ENCODE data around the gene TRH.
"Not testable (repeated sequence)": the region's sequence is repeated elsewhere in the genome, so short reads cannot be mapped to it uniquely, and the experiment has no call there.

Gene TRH

GRCh38 chr3:129966876-129967275 lies 7.6 kb upstream of the TRH start:
- no peak for DNase-seq

DNA sequence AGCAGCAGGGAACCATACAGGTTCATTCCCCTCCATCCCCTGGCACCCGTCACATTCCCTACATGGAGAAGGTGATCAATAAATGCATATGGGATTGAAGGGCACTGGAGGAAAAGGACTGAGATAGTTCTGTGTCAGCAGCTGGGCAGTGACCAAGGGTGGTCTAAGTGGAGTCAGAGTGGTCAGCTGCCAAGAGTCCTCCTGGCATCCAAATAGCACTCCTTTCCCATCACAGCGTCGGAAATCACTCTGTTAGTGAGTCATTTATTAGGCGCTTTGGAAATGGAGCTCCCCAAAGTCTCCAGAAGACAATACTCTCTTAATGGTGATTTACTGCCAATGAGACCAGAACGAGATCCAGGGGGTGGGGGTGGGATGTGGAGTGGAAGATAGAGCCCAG lies 6.8 kb upstream of the TRH start:
- DNase-seq = no peak

DNA sequence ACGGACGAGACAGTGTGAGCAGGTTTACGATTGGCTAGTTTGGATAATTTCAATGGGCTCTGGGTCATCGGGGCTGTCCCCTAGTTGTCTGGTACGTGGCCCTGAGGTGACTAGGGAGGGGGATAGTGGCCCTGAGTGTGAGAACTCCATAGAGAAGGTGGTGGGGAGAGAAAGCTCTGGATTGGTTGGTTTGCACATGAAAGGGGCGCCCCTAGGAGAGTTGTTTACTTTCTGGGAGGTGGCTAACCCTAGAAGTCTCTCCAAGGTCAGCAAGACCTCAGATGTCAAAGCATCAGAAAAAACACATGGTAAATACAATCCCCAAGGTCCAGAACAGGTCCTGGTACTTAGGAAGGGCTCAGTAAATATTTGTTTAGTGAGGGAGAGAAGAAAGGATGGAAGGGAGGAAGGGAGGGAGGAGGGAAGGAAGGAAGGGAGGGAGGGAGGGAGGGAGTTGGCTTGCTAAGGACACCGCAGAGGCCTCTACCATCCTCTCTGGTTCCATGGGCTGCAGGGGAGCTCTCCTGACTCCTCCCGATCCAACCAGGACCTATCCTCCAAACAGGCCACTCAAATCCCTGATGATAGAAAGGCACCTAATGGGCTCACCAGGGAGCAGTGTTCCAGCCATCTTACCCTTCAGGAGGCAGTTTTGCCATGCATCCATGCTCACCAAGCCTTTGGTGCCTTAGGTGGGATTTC lies 3.0 kb upstream of the TRH start:
- no peak for DNase-seq

DNA sequence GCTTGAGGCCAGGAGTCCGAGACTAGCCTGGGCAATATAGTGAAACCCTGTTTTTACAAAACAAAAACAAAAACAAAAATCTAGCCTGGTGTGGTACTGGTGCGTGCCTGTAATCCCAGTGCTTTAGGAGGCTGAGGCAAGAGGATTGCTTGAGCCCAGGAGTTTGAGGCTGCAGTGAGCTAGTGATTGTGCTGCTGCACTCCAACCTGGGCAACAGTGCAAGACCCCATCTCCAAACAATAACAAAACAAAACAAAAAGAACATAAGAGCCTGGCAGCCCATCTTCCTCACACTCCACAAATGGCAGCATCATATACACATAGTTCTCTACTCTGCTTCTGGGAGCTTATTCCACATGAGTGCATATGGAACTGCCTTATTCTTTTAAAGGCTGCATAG lies 2.2 kb upstream of the TRH start:
- no peak for DNase-seq

GRCh38 chr3:129973853-129974563 lies 512 bp upstream of the TRH start:
- no peak for DNase-seq

DNA sequence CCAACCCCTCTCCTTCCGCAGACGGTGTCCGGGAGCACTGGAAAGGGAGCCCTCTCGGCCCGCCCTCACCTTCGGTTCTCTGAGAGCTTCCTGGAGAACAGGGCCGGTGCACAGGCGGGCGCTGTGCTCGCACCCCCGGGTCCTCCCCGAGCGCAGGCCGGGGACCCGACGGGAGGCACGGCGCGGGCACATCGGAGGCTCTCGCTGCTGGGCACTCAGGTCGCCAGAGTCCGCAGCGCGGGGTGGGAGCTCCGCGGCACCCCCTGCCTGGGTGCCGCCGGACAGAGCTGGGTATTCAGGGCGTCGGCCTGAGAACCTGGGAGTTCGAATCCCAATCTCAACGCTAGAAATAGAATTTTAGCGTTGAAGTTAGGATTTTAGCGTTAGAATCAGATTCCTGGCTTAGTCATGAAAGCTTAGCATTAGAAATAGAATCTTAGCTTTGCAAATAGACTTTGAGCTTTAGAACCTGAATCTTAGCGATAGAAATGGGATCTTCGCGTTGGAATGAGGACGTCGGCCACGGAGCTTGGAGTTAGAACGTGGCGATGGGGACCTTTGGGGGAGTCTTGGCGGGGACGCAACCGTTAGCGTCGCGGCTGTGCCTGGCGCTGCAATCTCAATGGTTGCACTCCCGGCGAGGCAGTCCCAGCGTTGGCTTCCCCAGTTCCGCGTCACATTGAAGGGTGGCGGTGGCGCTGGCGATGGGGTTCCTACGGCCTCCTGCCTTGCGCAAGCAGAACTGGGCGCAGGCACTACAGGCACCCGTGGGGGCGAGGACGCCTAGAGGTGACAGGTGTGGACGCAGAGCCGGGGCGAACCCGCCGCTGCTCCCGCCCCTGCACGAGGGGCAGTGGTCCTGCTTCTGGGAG lies 549 bp downstream of the TRH start:
- no peak for DNase-seq

DNA sequence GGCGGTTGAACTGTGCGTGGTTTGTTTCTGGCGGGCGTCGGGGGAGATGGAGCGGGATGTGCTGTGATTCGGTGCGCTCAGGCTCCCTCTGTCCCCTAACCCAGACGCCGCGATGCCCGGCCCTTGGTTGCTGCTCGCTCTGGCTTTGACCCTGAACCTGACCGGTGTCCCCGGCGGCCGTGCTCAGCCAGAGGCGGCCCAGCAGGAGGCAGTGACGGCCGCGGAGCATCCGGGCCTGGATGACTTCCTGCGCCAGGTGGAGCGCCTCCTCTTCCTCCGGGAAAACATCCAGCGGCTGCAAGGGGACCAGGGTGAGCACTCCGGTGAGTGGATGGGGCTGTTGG lies 1.2 kb downstream of the TRH start:
- DNase-seq = no peak

DNA sequence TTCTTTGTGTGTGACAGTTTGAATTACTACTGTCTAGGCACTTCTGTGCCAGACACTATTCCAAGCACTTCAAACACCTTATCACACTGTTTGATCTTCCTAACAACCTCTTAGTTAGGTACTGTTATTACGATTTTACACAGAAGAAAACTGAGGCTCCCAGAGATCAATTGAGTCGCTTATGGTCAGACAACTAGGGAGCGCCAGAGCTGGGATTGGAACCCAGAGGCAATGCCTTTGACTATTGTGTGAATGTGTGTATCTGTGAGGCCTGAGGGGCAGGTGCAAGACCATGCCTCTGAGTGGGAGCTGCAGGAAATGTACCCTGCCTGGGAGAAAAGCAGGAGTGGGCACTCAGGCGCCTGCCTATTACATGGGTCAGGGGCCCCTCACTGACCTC lies 1.8 kb downstream of the TRH start:
- DNase-seq = no peak

- DNase-seq = no peak
Measured at GRCh38 chr3:129978123-129978522, 3.6 kb downstream of the TRH start.

- no peak for DNase-seq
Measured at GRCh38 chr3:129979905-129980304, 5.4 kb downstream of the TRH start.

DNA sequence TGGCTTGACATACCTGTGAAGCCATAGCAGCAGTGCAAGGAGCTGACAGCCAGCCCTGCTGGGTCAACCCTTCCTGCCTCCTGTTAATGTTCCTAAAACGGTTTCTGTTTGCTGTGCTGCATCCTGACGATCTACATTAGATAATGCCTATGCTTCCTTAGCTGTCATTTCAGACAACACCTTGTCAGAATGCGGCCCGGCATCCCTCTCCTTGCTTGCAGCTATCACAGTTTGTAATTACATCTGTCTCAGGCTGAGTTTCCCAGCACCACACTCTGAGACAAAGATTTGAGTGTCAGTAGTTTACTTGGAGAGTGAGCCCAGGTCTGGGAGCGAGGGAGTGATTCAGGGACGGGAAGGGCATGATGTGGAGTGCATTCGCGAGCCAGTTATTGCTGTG lies 9.0 kb downstream of the TRH start:
- DNase-seq = no peak

DNA sequence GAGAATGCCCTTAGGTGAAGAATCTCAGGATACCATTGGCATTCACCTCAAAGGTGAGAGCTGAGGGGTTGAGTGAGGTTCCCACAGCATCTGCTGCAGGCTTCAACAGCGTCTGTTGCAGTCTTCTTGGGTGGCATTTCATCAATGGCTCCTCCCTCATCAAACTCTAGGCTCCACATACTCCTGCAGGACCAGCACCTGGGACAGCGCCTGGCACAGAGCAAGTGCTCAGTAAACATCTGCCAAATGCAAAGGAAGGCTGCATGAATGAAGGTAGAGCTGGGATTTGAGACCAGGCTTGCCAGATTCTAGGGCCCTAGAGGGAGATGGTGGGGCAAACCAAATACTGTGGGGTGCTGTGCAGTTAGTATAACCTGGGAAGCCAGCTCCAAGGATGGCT lies 9.6 kb downstream of the TRH start:
- DNase-seq = no peak

DNA sequence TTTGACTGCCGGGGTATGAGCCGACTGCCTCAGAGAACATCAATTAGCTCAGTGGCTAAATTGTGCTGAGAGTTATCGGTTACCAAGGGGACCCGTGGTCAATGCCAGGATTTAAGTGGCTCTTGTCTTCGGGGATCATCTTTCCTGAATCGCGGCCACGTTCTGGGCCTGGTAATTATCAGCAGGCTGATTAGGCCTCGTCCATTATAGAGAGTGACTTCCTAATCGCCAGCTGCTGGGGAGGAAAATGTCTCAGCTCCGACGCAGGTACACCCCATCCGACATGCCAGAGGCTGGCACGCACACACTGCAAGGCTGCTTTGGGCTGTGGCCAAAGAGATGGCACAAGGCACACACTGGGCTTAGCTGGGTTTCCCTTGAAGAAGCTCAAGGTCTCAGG lies 10.6 kb downstream of the TRH start:
- DNase-seq = no peak

DNA sequence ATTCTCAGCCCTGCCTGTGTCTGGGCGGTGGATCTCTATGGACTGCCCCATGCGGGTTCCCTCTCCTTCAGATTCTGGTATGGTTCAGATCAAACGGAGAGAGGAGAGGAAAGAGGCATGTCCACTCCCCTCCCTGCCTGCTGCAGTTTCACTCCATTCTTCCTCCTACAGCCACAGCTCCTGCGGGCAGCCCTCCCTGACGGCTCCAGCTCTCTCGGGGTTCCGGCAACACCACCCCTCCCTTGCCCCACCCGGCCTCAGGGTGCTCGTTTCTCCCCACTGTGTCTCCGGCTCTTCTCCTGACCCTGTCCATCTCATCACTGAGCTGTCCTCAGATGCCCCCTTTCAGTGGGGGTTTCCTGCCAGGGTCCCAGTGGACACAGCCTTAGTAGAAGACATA lies 13.9 kb downstream of the TRH start:
- DNase-seq = no peak

DNA sequence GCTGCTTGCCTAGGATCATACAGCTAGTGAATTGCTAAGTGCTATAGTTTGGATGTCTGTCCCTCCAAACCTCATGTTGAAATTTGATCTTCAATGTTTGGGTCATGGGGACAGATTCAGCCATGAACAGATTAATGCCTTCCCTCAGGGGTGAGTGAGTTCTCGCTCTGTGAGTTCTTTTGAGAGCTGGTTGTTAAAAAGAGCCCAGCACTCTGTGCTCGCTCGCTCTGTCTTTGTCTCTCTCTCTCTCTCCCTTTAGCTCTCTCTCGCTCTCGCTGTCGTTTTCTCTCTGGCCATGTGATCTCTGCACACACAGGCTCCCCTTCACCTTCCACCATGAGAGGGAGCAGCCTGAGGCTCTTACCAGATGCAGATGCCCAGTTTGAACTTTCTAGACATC lies 14.9 kb downstream of the TRH start:
- DNase-seq = no peak

DNA sequence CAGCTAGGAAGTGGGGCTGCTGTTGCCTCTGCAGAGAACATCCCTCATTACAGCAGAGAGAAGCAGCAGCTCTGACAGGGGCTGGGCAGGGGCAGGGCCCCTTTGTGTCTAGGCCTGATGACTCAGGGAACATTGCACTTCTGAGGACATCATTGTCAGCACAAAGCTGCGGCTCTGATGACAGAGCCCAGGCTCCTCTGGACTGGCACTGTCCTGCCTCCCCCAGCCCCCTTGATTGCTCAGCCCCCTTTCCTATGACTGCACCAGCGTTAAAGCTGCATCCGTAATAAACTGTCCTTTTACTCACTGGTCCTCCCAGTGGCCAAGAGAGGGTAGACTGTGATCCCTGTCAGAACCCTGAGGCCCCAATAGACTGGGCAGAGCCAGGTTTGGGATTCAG lies 18.3 kb downstream of the TRH start:
- DNase-seq = no peak

DNA sequence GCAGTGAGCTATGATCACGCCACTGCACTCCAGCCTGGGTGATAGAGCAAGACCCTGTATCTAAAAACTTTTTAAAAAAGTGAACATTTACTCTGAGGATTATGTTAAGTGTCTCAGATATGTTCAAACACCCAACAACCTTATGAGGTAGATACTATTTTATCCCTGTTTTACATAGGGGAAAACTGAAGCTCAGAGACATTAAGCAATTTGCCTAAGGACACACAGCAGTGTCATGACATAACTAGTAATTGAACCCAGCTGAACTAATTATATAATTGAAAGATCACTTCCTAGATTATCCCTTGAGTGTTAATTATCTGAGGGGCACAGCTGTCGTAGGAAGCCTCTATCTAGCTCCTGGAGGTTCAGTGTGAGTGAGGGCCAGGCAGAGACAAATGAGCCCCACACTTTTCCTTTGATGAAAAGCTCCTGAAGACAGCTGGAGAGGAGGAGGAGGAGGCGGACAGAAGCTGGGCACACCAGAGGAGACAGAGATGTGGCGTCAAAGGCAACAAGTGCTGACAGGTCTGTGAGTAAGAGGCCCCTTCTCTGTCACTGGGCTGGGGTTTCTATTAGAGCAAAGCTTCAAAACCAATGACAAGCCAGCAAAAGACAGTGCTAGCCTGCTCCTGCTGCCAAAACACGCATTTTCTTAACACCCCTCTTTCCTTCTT lies 20.5 kb downstream of the TRH start:
- no peak for DNase-seq

GRCh38 chr3:129996073-129996472 lies 21.6 kb downstream of the TRH start:
- DNase-seq = no peak

- not testable (repeated sequence) for DNase-seq
Measured at GRCh38 chr3:129999176-129999575, 24.7 kb downstream of the TRH start.

DNA sequence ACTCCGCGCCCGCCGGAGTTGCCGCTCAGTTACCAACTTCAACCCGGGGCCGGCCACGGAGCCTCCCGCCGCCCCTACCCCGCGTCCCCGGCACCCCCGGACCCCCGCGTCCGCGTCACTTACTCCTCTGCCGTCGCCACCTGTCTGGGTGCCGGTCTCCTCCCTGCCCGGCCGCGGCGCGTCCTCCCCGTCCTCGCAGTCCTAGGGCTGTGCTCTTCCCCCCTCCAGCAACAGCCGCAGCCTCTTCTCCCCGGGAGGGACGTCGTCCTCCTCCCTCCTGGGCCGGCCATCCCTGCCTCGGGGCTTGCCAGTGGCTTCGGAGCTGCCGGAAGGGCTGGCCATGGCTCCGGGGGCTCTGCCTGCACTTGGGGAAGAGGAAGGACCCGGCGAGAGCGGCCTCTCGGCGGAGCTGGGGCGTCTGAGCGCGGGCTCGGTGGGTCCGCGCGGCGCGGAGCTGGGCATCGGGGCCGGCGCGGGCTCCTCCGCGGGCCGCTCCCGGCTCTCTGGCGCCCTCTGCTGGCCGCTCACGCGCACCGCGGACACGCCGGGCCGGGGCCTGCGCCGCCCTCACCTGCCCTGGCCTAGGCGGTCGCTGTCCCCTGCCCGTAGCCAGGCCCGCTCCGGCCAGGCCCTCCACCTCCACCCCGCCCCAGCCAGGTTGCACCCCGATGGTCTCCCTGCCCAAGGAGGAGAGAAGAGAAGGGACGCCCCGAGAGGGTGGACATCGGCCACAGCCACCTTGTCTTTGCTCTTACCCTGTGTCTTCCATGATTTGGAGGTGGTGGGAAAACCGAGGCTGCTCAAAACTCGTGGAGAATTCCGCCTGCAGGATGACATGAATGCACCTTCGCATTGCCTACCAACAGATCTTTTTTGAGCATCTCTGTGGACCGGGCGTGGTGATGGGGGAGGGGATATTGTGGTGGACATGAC lies 28.4 kb downstream of the TRH start:
- not testable (repeated sequence) for DNase-seq

DNA sequence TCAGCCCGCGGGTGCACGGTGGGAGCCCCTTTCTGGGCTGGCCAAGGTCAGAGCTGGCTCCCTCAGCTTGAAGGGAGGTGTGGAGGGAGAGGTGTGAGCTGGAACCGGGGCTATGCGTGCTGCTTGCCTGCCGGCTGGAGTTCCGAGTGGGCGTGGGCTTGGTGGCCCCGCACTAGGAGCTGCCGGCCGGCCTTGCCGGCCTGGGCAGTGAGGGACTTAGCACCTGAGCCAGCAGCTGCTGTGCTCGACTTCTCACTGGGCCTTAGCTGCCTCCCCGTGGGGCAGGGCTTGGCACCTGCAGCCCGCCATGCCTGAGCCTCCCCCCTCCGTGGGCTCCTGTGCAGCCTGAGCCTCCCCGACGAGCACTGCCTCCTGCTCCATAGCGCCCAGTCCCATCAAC lies 36.0 kb downstream of the TRH start:
- DNase-seq = no peak

DNA sequence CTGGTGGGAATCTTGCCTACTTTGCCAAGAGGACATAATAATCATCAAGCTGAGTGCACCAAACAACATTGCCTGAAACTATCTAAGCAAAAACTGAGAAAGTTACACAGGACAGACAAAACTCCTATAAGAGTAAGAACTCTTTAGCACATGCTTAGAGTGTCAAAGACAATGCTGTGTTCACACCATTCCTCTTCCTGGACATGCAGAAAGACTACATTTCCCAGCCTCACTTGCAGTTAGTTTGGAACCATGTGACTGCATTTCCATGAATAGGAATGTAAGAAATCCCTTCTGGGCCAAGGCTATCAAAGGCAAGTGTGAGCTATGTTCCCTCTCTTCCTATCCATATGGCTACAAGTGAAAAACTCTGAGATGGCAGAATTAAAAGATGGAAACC lies 37.6 kb downstream of the TRH start:
- not testable (repeated sequence) for DNase-seq

Data from NCI-H2227 treated with DMSO at 0.1 percent for 48 hours (cell line).